Esophagus squamous epithelium (tissue), 4 donors: ENCODE results near the gene PIK3R5.

Experiments used
- CTCF ChIP-seq, 6 experiments: fragments of 450-650 bp in 4 of 6; fragments of 200-600 bp in 2 of 6; sonication (generic) in 2 of 6; IDR thresholded peaks; one replicate each; pipeline ENCODE4 v1.5.1; 2016 to 2019; ENCODE audit warnings: antibody characterized with exemption in 6 of 6, mild to moderate bottlenecking in 4 of 6, moderate library complexity in 4 of 6
- POLR2A ChIP-seq, 4 donors: fragments of 450-650 bp; IDR thresholded peaks; one replicate each; pipeline ENCODE4 v1.6.1; 2017; ENCODE audit warnings: antibody characterized with exemption in 4 of 4, mild to moderate bottlenecking in 4 of 4, moderate library complexity in 3 of 4

GRCh38 chr17:9009737-9010136 is 44.2 kb upstream of the PIK3R5 start:
- TF ChIP-seq CTCF (IDR thresholded peaks at IDR 0.05) (no peak), POLR2A (IDR thresholded peaks at IDR 0.05) (no peak)
